Mesendoderm (in vitro differentiated cells): ENCODE data around the gene DLX5.

Source experiments
- DNase-seq: peaks from one replicate; pipeline ENCODE4 v3.0.0; 2013
- H2AK5ac ChIP-seq: 2 replicates; pipeline ENCODE4 v1.6.1; 2013; ENCODE audit warnings: low read length, inconsistent platforms
- H2BK120ac ChIP-seq: 2 replicates; pipeline ENCODE4 v1.6.1; 2013; ENCODE audit warnings: low read depth, mild to moderate bottlenecking, low read length, moderate library complexity, mixed read lengths
- H2BK15ac ChIP-seq: replicated peaks from 2 replicates; pipeline ENCODE4 v1.6.1; 2013; ENCODE audit warnings: low read depth, mild to moderate bottlenecking, moderate library complexity
- H2BK5ac ChIP-seq: 2 replicates; pipeline ENCODE4 v1.6.1; 2013; ENCODE audit warnings: low read length, inconsistent platforms
- H3K18ac ChIP-seq: 2 replicates; pipeline ENCODE4 v1.6.1; 2013; ENCODE audit warnings: mild to moderate bottlenecking, low read length, mixed read lengths
- H3K23ac ChIP-seq: one replicate; pipeline ENCODE4 v1.6.1; 2013; ENCODE audit warnings: low read length
- H3K27ac ChIP-seq: 2 replicates; pipeline ENCODE4 v1.5.1; 2013; ENCODE audit warnings: low read depth, mild to moderate bottlenecking, inconsistent platforms, low read length, moderate library complexity
- H3K27me3 ChIP-seq: 2 replicates; pipeline ENCODE4 v1.6.1; 2013; ENCODE audit warnings: low read length, control low read depth, mild to moderate bottlenecking, inconsistent platforms; ENCODE audit not compliant: insufficient read depth, poor library complexity
- H3K36me3 ChIP-seq: 2 replicates; pipeline ENCODE4 v1.6.1; 2013; ENCODE audit warnings: low read length, inconsistent platforms; ENCODE audit not compliant: control insufficient read depth, insufficient read depth
- H3K4ac ChIP-seq: one replicate; pipeline ENCODE4 v1.6.1; 2013; ENCODE audit warnings: low read depth, mild to moderate bottlenecking, low read length, moderate library complexity
- H3K4me1 ChIP-seq: 2 replicates; pipeline ENCODE4 v1.6.1; 2013; ENCODE audit warnings: low read depth, low read length, inconsistent platforms; ENCODE audit not compliant: control insufficient read depth
- H3K4me2 ChIP-seq: 2 replicates; pipeline ENCODE4 v1.6.1; 2013; ENCODE audit warnings: low read length
- H3K4me3 ChIP-seq: 2 replicates; pipeline ENCODE4 v1.5.1; 2013; ENCODE audit warnings: mild to moderate bottlenecking, low read length
- H3K56ac ChIP-seq: one replicate; pipeline ENCODE4 v1.6.1; 2013; ENCODE audit warnings: low read length
- H3K79me1 ChIP-seq: 2 replicates; pipeline ENCODE4 v1.6.1; 2013; ENCODE audit warnings: low read length, inconsistent platforms
- H3K79me2 ChIP-seq: 2 replicates; pipeline ENCODE4 v1.6.1; 2013; ENCODE audit warnings: mild to moderate bottlenecking, low read length; ENCODE audit not compliant: control insufficient read depth, insufficient read depth
- H3K9ac ChIP-seq: 2 replicates; pipeline ENCODE4 v1.6.1; 2013; ENCODE audit warnings: low read length, inconsistent platforms
- H4K5ac ChIP-seq: one replicate; pipeline ENCODE4 v1.6.1; 2013; ENCODE audit warnings: low read length
- H4K8ac ChIP-seq: one replicate; pipeline ENCODE4 v1.6.1; 2013; ENCODE audit warnings: low read depth, mild to moderate bottlenecking, control low read depth, low read length, moderate library complexity
- WGBS: extraction: QIAGEN DNeasy Blood & Tissue Kit; methylation state at CpG from one replicate; pipeline ENCODE4 v1.1.7; 2013; ENCODE audit warnings: low lambda C conversion rate, missing lambda C conversion rate; ENCODE audit not compliant: insufficient coverage; ENCODE audit errors: extremely low coverage; 5-methylcytosine and 5-hydroxymethylcytosine counted together

DLX5 gene

DNA sequence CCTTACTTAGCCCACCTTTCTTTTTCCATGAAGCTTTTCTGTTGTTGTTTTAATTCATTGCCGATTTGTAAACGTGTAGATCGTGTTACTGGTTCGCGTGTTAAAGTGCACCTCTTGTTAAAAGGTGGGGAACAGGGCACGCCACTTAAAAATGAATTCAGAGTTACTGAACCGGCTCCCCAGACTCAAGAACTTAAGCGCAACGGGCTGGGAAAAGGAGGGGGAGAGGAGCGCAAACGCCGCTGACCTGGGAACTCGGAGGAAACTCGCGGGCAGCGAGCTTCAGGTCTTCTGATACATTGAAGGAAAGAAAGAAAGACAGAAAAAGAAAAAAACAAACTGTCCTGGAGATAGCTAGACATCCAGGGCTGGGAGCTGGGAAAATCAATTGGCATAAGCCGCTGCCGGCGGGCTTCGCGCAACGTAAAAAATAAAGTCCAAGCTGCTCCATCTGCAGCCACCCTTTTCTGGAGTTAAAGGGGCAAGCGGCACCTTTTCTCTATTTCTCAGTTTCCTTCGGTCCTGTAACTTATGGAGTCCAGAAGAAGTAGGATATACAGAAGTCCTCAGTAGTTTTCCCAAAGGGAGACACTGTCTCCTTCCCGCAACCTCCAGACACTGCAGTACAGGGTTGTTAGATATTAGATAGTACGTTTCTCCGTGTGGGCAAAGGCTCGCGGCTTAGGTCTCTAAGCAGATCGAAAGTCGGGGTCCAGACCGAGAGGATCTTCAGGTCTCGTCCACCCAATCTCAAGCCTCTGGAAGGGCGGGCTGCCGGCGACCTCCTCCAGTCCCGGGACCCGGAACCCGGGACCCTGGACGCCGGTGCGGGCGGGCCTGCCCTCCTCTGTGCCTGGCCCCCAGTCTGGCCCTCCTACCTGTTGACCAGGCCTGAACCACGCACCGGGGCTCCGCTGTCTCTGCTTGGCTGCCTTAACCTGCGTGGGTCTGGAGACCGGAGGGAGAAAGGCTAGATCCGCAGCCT is 21.1 kb downstream of the DLX5 start:
- H3K36me3 ChIP-seq, result no peaks in the 10 kb centered on the region
- H3K4me1 ChIP-seq, result peaks cover 9% of the 10 kb centered on the region
- H3K4me3 ChIP-seq, result no peak overlapping the region
- H3K4me2 ChIP-seq, result peak overlapping the region; percentile 42
- H2AK5ac ChIP-seq, result no peak overlapping the region
- H3K79me1 ChIP-seq, result no peaks in the 10 kb centered on the region
- H3K27me3 ChIP-seq, result peaks cover 42% of the 10 kb centered on the region
- H3K79me2 ChIP-seq, result no peaks in the 10 kb centered on the region
- H3K27ac ChIP-seq, result no peak overlapping the region
- H3K23ac ChIP-seq, result no peak overlapping the region
- peak overlapping the region; percentile 15 for H3K18ac ChIP-seq
- no peak overlapping the region for H2BK120ac ChIP-seq
- DNase-seq, result peak; percentile 40
- WGBS, result no CpG with 5 or more reads among the region's 49 CpGs
- peak overlapping the region; percentile 17 for H3K56ac ChIP-seq
- no peak overlapping the region for H3K9ac ChIP-seq
- H2BK15ac ChIP-seq, result no peak overlapping the region
- no peak overlapping the region for H4K5ac ChIP-seq
- no peak overlapping the region for H4K8ac ChIP-seq
- no peak overlapping the region for H3K4ac ChIP-seq
- H2BK5ac ChIP-seq, result no peak overlapping the region

DNA sequence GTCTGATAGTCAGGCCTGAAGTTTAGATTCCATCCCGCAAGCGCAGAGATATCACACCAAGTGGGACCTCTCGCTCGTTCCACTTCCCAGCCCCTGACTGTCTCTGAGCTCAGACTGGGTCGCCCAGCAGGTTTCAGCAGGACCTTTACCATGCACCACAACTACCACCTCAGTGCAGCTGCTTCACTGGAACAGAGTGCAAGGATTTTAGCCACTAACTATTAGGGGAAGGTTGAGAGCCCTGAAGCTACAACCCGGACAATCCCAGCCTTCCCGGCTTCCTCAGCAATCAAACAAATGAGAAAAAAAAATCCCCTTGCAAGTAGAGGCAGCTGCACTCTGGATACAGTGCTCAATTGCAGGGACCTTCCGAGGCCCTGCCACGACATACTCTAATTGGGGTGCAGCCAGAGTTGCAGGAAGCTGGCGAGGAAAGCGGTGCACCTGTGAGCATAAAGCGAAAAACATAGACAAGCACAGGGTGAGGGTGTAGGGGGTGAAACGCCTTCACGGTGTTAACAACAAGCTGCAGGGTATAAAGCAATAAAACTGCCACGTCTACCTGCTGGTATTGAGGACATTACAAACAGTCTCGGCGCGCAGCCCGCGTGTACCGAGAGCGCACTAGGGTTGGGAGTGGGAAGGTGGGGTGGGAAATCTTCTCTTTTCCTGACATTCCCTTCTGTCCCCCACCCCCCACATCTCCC is 21.9 kb downstream of the DLX5 start:
- H4K8ac ChIP-seq, result no peak overlapping the region
- H3K36me3 ChIP-seq, result no peaks in the 10 kb centered on the region
- H3K18ac ChIP-seq, result peak overlapping the region; percentile 15
- H4K5ac ChIP-seq, result no peak overlapping the region
- peak overlapping the region; percentile 30 for H3K4me2 ChIP-seq
- H3K4me1 ChIP-seq, result peaks cover 12% of the 10 kb centered on the region
- H2BK15ac ChIP-seq, result no peak overlapping the region
- peak overlapping the region; percentile 52 for H3K56ac ChIP-seq
- peaks cover 41% of the 10 kb centered on the region for H3K27me3 ChIP-seq
- H3K79me2 ChIP-seq, result no peaks in the 10 kb centered on the region
- H3K4me3 ChIP-seq, result no peak overlapping the region
- no peak overlapping the region for H2AK5ac ChIP-seq
- peak; percentile 63 for DNase-seq
- no peak overlapping the region for H3K27ac ChIP-seq
- no peak overlapping the region for H2BK120ac ChIP-seq
- H3K9ac ChIP-seq, result peak overlapping the region; percentile 25
- WGBS, result no CpG with 5 or more reads among the region's 22 CpGs
- H2BK5ac ChIP-seq, result no peak overlapping the region
- no peak overlapping the region for H3K4ac ChIP-seq
- H3K23ac ChIP-seq, result peak overlapping the region; percentile 97
- no peaks in the 10 kb centered on the region for H3K79me1 ChIP-seq

DNA sequence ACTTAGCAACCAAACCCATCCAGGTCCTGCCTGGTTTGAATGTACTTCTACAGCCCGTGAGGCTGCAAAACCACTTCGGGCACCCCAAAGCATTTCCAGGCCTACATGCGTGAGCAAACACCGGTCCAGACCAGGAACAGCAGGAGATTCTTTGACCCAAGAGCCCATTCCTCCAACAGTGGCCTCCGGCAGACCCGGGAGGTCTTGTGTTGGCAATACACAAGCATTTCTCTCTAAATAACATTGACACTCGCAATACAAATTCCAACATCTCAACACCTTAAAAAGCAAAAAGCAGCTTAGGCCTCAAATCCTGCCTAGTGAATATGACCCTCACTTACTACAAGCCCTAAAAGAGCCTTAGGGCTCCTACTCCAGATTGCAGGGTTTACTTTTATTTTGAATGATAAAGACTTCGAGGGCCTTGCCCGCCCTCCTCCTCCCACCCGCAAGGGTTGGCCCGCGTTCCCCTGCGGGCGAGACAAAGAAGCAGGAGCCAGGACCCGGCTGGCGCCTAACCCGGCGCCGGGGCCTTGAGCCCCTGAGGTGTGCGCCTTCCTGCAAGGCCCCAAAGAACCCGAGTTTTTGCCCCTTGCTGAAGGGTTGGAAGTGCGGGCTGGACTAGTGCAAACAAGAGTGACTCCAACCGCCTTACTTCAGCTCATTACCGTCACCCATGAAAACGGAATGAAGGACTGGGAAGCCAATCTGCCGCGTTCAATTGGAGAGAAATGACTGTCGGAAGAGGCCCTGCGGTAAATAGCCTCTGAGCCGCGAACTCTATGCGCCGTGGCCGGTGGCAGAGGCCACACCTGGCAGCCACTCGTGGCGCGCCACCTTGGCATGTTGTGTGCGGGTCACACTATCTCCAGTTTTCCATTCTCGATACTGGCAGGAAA is 22.7 kb downstream of the DLX5 start:
- no peak overlapping the region for H2BK15ac ChIP-seq
- no peaks in the 10 kb centered on the region for H3K36me3 ChIP-seq
- H3K79me1 ChIP-seq, result no peaks in the 10 kb centered on the region
- no peak overlapping the region for H4K5ac ChIP-seq
- H3K9ac ChIP-seq, result peak overlapping the region; percentile 2
- peaks cover 14% of the 10 kb centered on the region for H3K4me1 ChIP-seq
- H3K4me2 ChIP-seq, result peak overlapping the region; percentile 30
- no peaks in the 10 kb centered on the region for H3K79me2 ChIP-seq
- no peak overlapping the region for H2BK5ac ChIP-seq
- no CpG with 5 or more reads among the region's 39 CpGs for WGBS
- no peak overlapping the region for H3K18ac ChIP-seq
- peak; percentile 83 for DNase-seq
- H3K27me3 ChIP-seq, result peaks cover 43% of the 10 kb centered on the region
- H3K23ac ChIP-seq, result no peak overlapping the region
- no peak overlapping the region for H3K4me3 ChIP-seq
- H3K27ac ChIP-seq, result no peak overlapping the region
- peak overlapping the region; percentile 79 for H3K4ac ChIP-seq
- H3K56ac ChIP-seq, result peak overlapping the region; percentile 52
- H4K8ac ChIP-seq, result no peak overlapping the region
- H2BK120ac ChIP-seq, result no peak overlapping the region
- no peak overlapping the region for H2AK5ac ChIP-seq

DNA sequence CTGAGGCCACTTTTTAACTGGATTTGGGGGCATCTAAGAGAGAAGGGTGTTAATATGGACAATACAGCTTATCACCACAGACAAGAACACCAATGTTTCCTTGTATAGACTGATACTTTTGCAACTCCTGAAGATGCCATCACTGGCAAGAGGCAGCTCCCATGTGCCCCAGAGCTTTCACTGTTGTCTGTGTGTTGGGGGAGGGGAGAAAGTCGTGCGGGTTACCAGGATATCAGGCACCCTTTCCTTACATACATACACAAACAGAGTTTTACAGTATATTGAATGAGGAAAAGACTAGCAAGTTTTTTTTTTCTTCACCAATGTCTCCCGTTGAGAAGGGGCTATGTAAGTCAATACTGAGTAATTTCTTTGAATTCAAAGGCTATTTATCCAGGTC is 23.4 kb downstream of the DLX5 start:
- Histone ChIP-seq H3K56ac (no peak overlapping the region), H3K23ac (no peak overlapping the region), H3K27me3 (peaks cover 47% of the 10 kb centered on the region), H4K5ac (no peak overlapping the region), H3K18ac (no peak overlapping the region), H3K4me2 (no peak overlapping the region), H4K8ac (no peak overlapping the region), H3K27ac (no peak overlapping the region), H2BK120ac (no peak overlapping the region), H3K4me3 (no peak overlapping the region), H3K4me1 (peaks cover 16% of the 10 kb centered on the region), H2AK5ac (no peak overlapping the region), H3K4ac (no peak overlapping the region), H3K9ac (no peak overlapping the region), H3K79me2 (no peaks in the 10 kb centered on the region), H2BK5ac (no peak overlapping the region), H3K79me1 (no peaks in the 10 kb centered on the region), H3K36me3 (no peaks in the 10 kb centered on the region), H2BK15ac (no peak overlapping the region)
- peak; percentile 50 for DNase-seq
- no CpG with 5 or more reads among the region's 3 CpGs for WGBS

DNA sequence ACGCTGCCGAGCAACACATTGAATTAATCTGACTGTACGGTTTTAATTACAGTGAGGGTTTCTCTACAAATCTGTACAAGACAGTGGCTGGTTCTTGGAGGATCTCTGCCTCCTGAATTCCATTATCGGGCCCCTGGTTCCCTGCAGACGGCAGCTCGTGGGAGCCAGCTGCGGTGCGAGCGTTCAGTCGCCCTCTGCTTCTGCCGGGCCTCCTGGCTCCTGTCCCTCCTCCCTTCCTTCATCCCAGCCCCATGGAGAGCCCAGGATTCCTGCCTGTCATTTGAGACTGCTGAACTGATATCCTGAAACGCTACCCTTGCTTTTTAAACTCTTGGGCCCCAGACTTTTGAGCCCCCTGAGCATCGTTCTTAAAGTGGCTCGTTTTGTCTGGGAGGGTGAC is 25.9 kb downstream of the DLX5 start:
- H4K8ac ChIP-seq, result no peak overlapping the region
- no peak overlapping the region for H2BK15ac ChIP-seq
- H2BK5ac ChIP-seq, result no peak overlapping the region
- no peaks in the 10 kb centered on the region for H3K79me1 ChIP-seq
- H2BK120ac ChIP-seq, result no peak overlapping the region
- peaks cover 59% of the 10 kb centered on the region for H3K27me3 ChIP-seq
- H3K23ac ChIP-seq, result no peak overlapping the region
- H3K27ac ChIP-seq, result no peak overlapping the region
- WGBS, result no CpG with 5 or more reads among the region's 14 CpGs
- H3K18ac ChIP-seq, result peak overlapping the region; percentile 40
- no peaks in the 10 kb centered on the region for H3K79me2 ChIP-seq
- H4K5ac ChIP-seq, result no peak overlapping the region
- H3K56ac ChIP-seq, result peak overlapping the region; percentile 1
- H3K4ac ChIP-seq, result no peak overlapping the region
- H2AK5ac ChIP-seq, result no peak overlapping the region
- H3K4me1 ChIP-seq, result peaks cover 16% of the 10 kb centered on the region
- peak; percentile 60 for DNase-seq
- no peaks in the 10 kb centered on the region for H3K36me3 ChIP-seq
- H3K4me2 ChIP-seq, result no peak overlapping the region
- no peak overlapping the region for H3K9ac ChIP-seq
- no peak overlapping the region for H3K4me3 ChIP-seq
